NCI-H2081 treated with DMSO at 0.1 percent for 48 hours (cell line): ENCODE data around the gene KRT85.

ENCODE experiments used
- DNase-seq: peaks from one replicate; lab custom pipeline; 2025; lab: John Stamatoyannopoulos, UW

Gene KRT85

GRCh38 chr12:52394836-52395405, 27.6 kb upstream of the KRT85 start:
- no peak for DNase-seq

- no peak for DNase-seq
These were observed 25.3 kb upstream of the KRT85 start for GRCh38 chr12:52392465-52393007.

- DNase-seq = no peak
These were observed 24.3 kb upstream of the KRT85 start for GRCh38 chr12:52391618-52392002.

GRCh38 chr12:52390739-52391617, 23.7 kb upstream of the KRT85 start:
- DNase-seq = no peak

GRCh38 chr12:52389313-52390207, 22.3 kb upstream of the KRT85 start:
- DNase-seq = no peak

GRCh38 chr12:52387859-52388258, 20.6 kb upstream of the KRT85 start:
- DNase-seq = no peak

GRCh38 chr12:52385226-52385702, 18.0 kb upstream of the KRT85 start, which contains the start of gene KRT84:
Gene KRT84, minus strand, starts transcription at chr12:52385652. Its CDS starts 67 bp downstream, at chr12:52385585.
- no peak for DNase-seq

- no peak for DNase-seq
These were observed 16.1 kb upstream of the KRT85 start for GRCh38 chr12:52383331-52383730.

GRCh38 chr12:52382854-52383253, 15.6 kb upstream of the KRT85 start:
- no peak for DNase-seq

- no peak for DNase-seq
These were observed 13.9 kb upstream of the KRT85 start for GRCh38 chr12:52381206-52381605.

GRCh38 chr12:52380271-52380694, 13.0 kb upstream of the KRT85 start:
- DNase-seq = no peak

- DNase-seq = no peak
These were observed 12.3 kb upstream of the KRT85 start for GRCh38 chr12:52379536-52379935.

GRCh38 chr12:52378091-52378490, 10.8 kb upstream of the KRT85 start:
- no peak for DNase-seq

GRCh38 chr12:52377266-52377665, 10.0 kb upstream of the KRT85 start:
- no peak for DNase-seq

GRCh38 chr12:52372216-52373154, 5.2 kb upstream of the KRT85 start:
- peak; percentile 46 for DNase-seq

- no peak for DNase-seq
These were observed 4.4 kb upstream of the KRT85 start for GRCh38 chr12:52371716-52372115.

- no peak for DNase-seq
These were observed 3.8 kb upstream of the KRT85 start for GRCh38 chr12:52370926-52371608.

GRCh38 chr12:52369809-52370208, 2.5 kb upstream of the KRT85 start:
- DNase-seq = no peak

- DNase-seq = no peak
These were observed 1.9 kb upstream of the KRT85 start for GRCh38 chr12:52369211-52369610.

GRCh38 chr12:52368508-52368907, 1.2 kb upstream of the KRT85 start:
- DNase-seq = no peak
